HG02870 (cell line): ENCODE results near the gene FCRL6.

ENCODE experiments used
- ATAC-seq: cut with Tn5 transposase; IDR thresholded peaks from one replicate; pipeline ENCODE4 v1.9.1; 2021; ENCODE audit warnings: mild to moderate bottlenecking, moderate library complexity; ENCODE audit not compliant: unreplicated experiment

The FCRL6 gene

GRCh38 chr1:159860456-159860855, 58.3 kb downstream of the FCRL6 start:
- no peak for ATAC-seq

- no peak for ATAC-seq
Observed at GRCh38 chr1:159861218-159861617, 59.1 kb downstream of the FCRL6 start.

- ATAC-seq, result no peak
Observed at GRCh38 chr1:159862031-159862430, 59.9 kb downstream of the FCRL6 start.

GRCh38 chr1:159862557-159862956, 60.4 kb downstream of the FCRL6 start, which contains the start of gene VSIG8:
VSIG8 (minus strand) TSS chr1:159862657; CDS start chr1:159862521, 136 bp downstream.
- ATAC-seq, result no peak

- ATAC-seq, result no peak
Observed at GRCh38 chr1:159864262-159864661, 62.1 kb downstream of the FCRL6 start.
